ENCODE data around the gene GJC1.

DNA sequence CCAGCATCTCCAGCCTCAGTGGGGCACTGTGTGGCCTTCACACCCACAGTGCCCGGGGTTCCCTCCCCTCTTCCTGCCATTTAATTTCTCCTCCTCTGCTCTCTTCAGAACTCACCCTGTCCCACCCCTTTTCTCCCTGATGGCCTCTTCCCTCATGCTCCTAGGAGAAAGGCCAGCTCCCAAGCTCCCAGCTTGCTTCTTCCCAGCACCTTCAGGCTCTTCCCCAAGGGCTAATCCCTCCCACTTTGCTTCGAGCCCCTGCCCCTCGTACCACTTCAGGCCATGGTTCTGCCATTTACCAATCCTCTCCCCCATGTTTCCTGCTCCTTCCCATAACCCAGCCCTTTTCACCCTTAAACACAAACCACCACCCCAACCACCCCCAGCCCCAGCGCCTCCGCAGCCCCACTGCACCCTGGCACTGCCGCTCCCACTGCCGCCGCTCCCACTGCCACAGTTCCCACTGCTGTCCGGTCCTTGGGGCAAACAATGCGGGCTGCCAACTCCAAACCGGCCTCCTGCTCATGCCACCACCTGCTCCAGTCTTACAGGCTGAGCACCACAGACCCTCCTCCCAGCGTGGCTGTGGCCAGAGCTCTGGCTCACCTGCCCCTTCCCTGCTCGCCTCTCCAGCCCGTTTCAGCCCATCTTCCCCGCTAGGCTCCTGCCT, 42.7 kb downstream of the GJC1 start:
- no peak for TF ChIP-seq CTCF (IDR thresholded peaks at IDR 0.05; ENCODE audit: insufficient read depth, low read length, poor library complexity, severe bottlenecking)
- TF ChIP-seq EZH2phosphoT487 (conservative IDR thresholded peaks at IDR 0.05; ENCODE audit: low read length) = no peak
